CD14-positive monocyte (primary cell): ENCODE measurements around the gene CA5A. TPM values are rescaled to one million over a fixed set of nuclear protein-coding genes. Genes with fewer than 3 reads are reported as not detected.

Experiments
- DNase-seq, 3 donors: peaks; one replicate each; pipeline ENCODE4 v3.0.0-alpha.2; 2011 to 2022
- H2AFZ ChIP-seq: 2 replicates; pipeline ENCODE4 v1.6.0; 2012; ENCODE audit warnings: mild to moderate bottlenecking, low read depth, low read length, inconsistent platforms; ENCODE audit not compliant: insufficient read depth, poor library complexity, severe bottlenecking
- H3K27ac ChIP-seq, 2 donors: 1 replicate in 1 of 2; 2 replicates in 1 of 2; pipeline ENCODE4 v1.5.1; 2012 to 2013; ENCODE audit warnings: low read length in 2 of 2, control low read depth in 1 of 2, inconsistent platforms in 1 of 2, low read depth in 1 of 2, mild to moderate bottlenecking in 1 of 2
- H3K27me3 ChIP-seq, 2 donors: one replicate each; pipeline versions ENCODE4 v1.6.0 to v1.6.1; 2011 to 2013; ENCODE audit warnings: low read length in 2 of 2; ENCODE audit not compliant: control insufficient read depth in 2 of 2, insufficient read depth in 2 of 2
- H3K36me3 ChIP-seq, 2 donors: replicated peaks in 1 of 2; 1 replicate in 1 of 2; 2 replicates in 1 of 2; pipeline versions ENCODE4 v1.5.1 to v1.6.1; 2012 to 2013; ENCODE audit warnings: low read length in 2 of 2, control low read depth in 1 of 2, inconsistent platforms in 1 of 2, mild to moderate bottlenecking in 1 of 2; ENCODE audit not compliant: insufficient read depth in 2 of 2, control insufficient read depth in 1 of 2
- H3K4me1 ChIP-seq, 2 donors: 1 replicate in 1 of 2; 2 replicates in 1 of 2; pipeline versions ENCODE4 v1.5.1 to v1.6.1; 2012 to 2013; ENCODE audit warnings: low read length in 2 of 2, control low read depth in 1 of 2, inconsistent platforms in 1 of 2, mild to moderate bottlenecking in 1 of 2, moderate library complexity in 1 of 2; ENCODE audit not compliant: insufficient read depth in 2 of 2, control insufficient read depth in 1 of 2
- H3K4me2 ChIP-seq: replicated peaks from 2 replicates; pipeline ENCODE3; 2012; ENCODE audit warnings: low read length, moderate library complexity, mild to moderate bottlenecking; ENCODE audit not compliant: poor library complexity, severe bottlenecking; ENCODE audit errors: extremely low read depth
- H3K4me3 ChIP-seq, 3 experiments: fragments of 200-600 bp in 1 of 3; sonication (generic) in 1 of 3; replicated peaks in 1 of 3; 1 replicate in 2 of 3; 2 replicates in 1 of 3; pipeline ENCODE4 v1.5.1; 2011 to 2013; ENCODE audit warnings: low read length in 3 of 3, mild to moderate bottlenecking in 3 of 3, control low read depth in 2 of 3, low read depth in 2 of 3, inconsistent platforms in 1 of 3, moderate library complexity in 1 of 3
- H3K79me2 ChIP-seq: 2 replicates; pipeline ENCODE4 v1.6.0; 2012; ENCODE audit warnings: mild to moderate bottlenecking, control low read depth, inconsistent platforms, low read length, moderate library complexity; ENCODE audit not compliant: insufficient read depth
- H3K9ac ChIP-seq: 2 replicates; pipeline ENCODE4 v1.6.0; 2017; ENCODE audit warnings: low read length, mild to moderate bottlenecking; ENCODE audit not compliant: insufficient read depth, poor library complexity, severe bottlenecking
- H3K9me3 ChIP-seq, 2 donors: replicated peaks in 1 of 2; 1 replicate in 1 of 2; 2 replicates in 1 of 2; pipeline versions ENCODE4 v1.5.1 to v1.6.1; 2012 to 2013; ENCODE audit warnings: low read length in 2 of 2, control low read depth in 1 of 2; ENCODE audit not compliant: control insufficient read depth in 1 of 2, insufficient read depth in 1 of 2
- H4K20me1 ChIP-seq: 2 replicates; pipeline ENCODE4 v1.6.0; 2012; ENCODE audit warnings: mild to moderate bottlenecking, low read length, control low read depth, moderate library complexity; ENCODE audit not compliant: insufficient read depth
- H3K27ac Mint-ChIP-seq, 7 donors: one replicate each; pipeline ENCODE4 v1.8.0; 2020; ENCODE audit warnings: mild to moderate bottlenecking in 7 of 7, mixed read lengths in 7 of 7, moderate library complexity in 6 of 7, inconsistent platforms in 2 of 7
- H3K27me3 Mint-ChIP-seq, 3 donors: one replicate each; pipeline ENCODE4 v1.8.0; 2021 to 2022; ENCODE audit warnings: low read depth in 3 of 3, mild to moderate bottlenecking in 3 of 3, mixed read lengths in 3 of 3, moderate library complexity in 3 of 3, inconsistent platforms in 1 of 3
- H3K36me3 Mint-ChIP-seq, 2 donors: one replicate each; pipeline ENCODE4 v1.8.0; 2020; ENCODE audit warnings: mixed read lengths in 2 of 2, inconsistent platforms in 1 of 2, mild to moderate bottlenecking in 1 of 2
- H3K4me1 Mint-ChIP-seq: one replicate; pipeline ENCODE4 v1.8.0; 2020; ENCODE audit warnings: mild to moderate bottlenecking, mixed read lengths
- H3K4me3 Mint-ChIP-seq, 2 donors: one replicate each; pipeline ENCODE4 v1.8.0; 2020; ENCODE audit warnings: mild to moderate bottlenecking in 2 of 2, mixed read lengths in 2 of 2, moderate library complexity in 1 of 2
- H3K9me3 Mint-ChIP-seq, 7 donors: one replicate each; pipeline ENCODE4 v1.8.0; 2020 to 2022; ENCODE audit warnings: mixed read lengths in 7 of 7, mild to moderate bottlenecking in 6 of 7, moderate library complexity in 6 of 7, inconsistent platforms in 2 of 7
- CTCF ChIP-seq: fragments of 200-600 bp; IDR thresholded peaks from one replicate; pipeline ENCODE4 v1.8.0; 2022; ENCODE audit warnings: antibody characterized with exemption, mild to moderate bottlenecking
- WGBS: methylation state at CpG from one replicate; pipeline ENCODE4 v1.1.5; 2013; ENCODE audit warnings: missing lambda C conversion rate; ENCODE audit not compliant: insufficient coverage; 5-methylcytosine and 5-hydroxymethylcytosine counted together
- intact Hi-C, 2 donors: fragments of 100-400 bp; cut with micrococcal nuclease; formaldehyde crosslinking; loops; one replicate each; pipeline versions ENCODE4 v1.15.0 to v1.15.1; 2023
- polyA plus RNA-seq, 3 donors: library from polyadenylated mRNA; depleted of rRNA in 1 of 3; unstranded in 2 of 3; stranded (reverse) in 1 of 3; fragments of 300-500 nt in 2 of 3; fragments of >200 nt in 1 of 3; fragmentation: Illumina TruSeq in 2 of 3; gene quantifications; 1 replicate in 2 of 3; 2 replicates in 1 of 3; pipeline ENCODE4 v1.2.3, GENCODE V29; 2012 to 2021

CA5A gene
- polyA plus RNA-seq, 3 donors, result not detected

DNA sequence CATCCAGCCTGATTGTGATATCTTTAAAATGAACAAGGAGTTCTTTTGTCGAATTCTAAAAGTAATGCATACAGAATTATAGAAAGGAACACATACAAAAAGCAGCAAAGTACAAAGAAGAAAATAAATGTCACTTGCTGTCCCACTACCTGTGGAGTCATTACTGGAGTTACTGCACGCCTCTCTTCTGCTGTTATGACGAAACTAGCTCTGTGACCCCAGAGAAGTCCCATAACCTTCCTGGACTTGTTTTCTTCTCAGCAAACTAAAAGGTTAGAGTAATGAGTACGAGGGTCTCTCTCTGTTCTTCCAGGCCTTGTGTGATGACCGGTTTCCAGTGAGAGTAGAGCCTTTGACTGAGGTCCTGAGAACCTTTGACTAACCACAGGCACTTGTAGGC is 41.8 kb upstream of the CA5A start:
- no peak for DNase-seq
- H3K27me3 ChIP-seq, result no peaks in the 10 kb centered on the region
- intact Hi-C loops, result no loop called here
- H3K4me3 ChIP-seq, result no peak overlapping the region
- H3K79me2 ChIP-seq, result peaks cover 15% of the 10 kb centered on the region
- peaks cover 37 to 72% of the 10 kb centered on the region in 2 donors for H3K36me3 ChIP-seq
- H2AFZ ChIP-seq, result no peak overlapping the region
- no peak overlapping the region for H3K4me3 Mint-ChIP-seq
- peaks cover 15% of the 10 kb centered on the region for H3K4me1 Mint-ChIP-seq
- peaks cover 30% of the 10 kb centered on the region for H4K20me1 ChIP-seq
- WGBS, result 94% methylated on average over 2 of the region's 5 CpGs
- H3K36me3 Mint-ChIP-seq, result peaks cover 71 to 81% of the 10 kb centered on the region in 2 donors
- TF ChIP-seq CTCF, result no peak
- H3K9me3 Mint-ChIP-seq, result peaks cover 0 to under 1% (median 0%) of the 10 kb centered on the region in 7 donors
- H3K4me2 ChIP-seq, result no peak overlapping the region
- H3K27me3 Mint-ChIP-seq, result peaks cover 0 to 3% (median 2%) of the 10 kb centered on the region in 3 donors
- H3K27ac Mint-ChIP-seq, result no peak overlapping the region
- H3K9ac ChIP-seq, result no peak overlapping the region
- H3K9me3 ChIP-seq, result no peaks in the 10 kb centered on the region
- H3K4me1 ChIP-seq, result no peaks in the 10 kb centered on the region
- no peak overlapping the region for H3K27ac ChIP-seq

GRCh38 chr16:87976665-87977064 is 40.3 kb upstream of the CA5A start:
- DNase-seq, result no peak
- 100% methylated on average over 2 of the region's 3 CpGs for WGBS
- Mint-ChIP-seq H3K9me3 (peaks cover 7 to 13% (median 12%) of the 10 kb centered on the region in 7 donors), H3K4me1 (peaks cover 16% of the 10 kb centered on the region), H3K27ac (peak overlapping the region in 2 of 7 donors; percentile 58 to 85), H3K27me3 (peaks cover 0 to 3% (median 2%) of the 10 kb centered on the region in 3 donors), H3K36me3 (peaks cover 70 to 81% of the 10 kb centered on the region in 2 donors), H3K4me3 (no peak overlapping the region)
- H3K4me2 ChIP-seq, result no peak overlapping the region
- no peak overlapping the region for H2AFZ ChIP-seq
- H4K20me1 ChIP-seq, result peaks cover 42% of the 10 kb centered on the region
- H3K9ac ChIP-seq, result no peak overlapping the region
- peaks cover 10% of the 10 kb centered on the region in 2 donors for H3K9me3 ChIP-seq
- H3K27ac ChIP-seq, result no peak overlapping the region
- H3K27me3 ChIP-seq, result no peaks in the 10 kb centered on the region
- H3K4me1 ChIP-seq, result no peaks in the 10 kb centered on the region
- TF ChIP-seq CTCF, result no peak
- intact Hi-C loops, result no loop called here
- H3K36me3 ChIP-seq, result peaks cover 23 to 61% of the 10 kb centered on the region in 2 donors
- H3K4me3 ChIP-seq, result no peak overlapping the region
- H3K79me2 ChIP-seq, result peaks cover 30% of the 10 kb centered on the region
